ENCODE data around the gene PREB. TPM values are rescaled to one million over a fixed set of nuclear protein-coding genes. Genes with fewer than 3 reads are reported as not detected.

Gene PREB
- total RNA-seq, 1 experiment from 2014 or later = 65.7 TPM

GRCh38 chr2:27175330-27175729, 40.9 kb upstream of the PREB start:
- H3K4me1 ChIP-seq (ENCODE audit: low read length) = peaks cover 58% of the 10 kb centered on the region
- H3K27ac ChIP-seq (ENCODE audit: low read length) = no peak overlapping the region
- no peak overlapping the region for H2AFZ ChIP-seq (ENCODE audit: low read length)
- no peak overlapping the region for H3K4me2 ChIP-seq (ENCODE audit: low read depth, low read length, poor library complexity, severe bottlenecking)
- no peaks in the 10 kb centered on the region for H3K9me3 ChIP-seq (ENCODE audit: low read length)
- H3K27me3 ChIP-seq (ENCODE audit: low read length) = no peaks in the 10 kb centered on the region
- H4K20me1 ChIP-seq (ENCODE audit: insufficient read depth, low read depth, low read length) = no peaks in the 10 kb centered on the region
- no peak overlapping the region for H3K4me3 ChIP-seq (ENCODE audit: low read length)
- no peak for DNase-seq
- H3K79me2 ChIP-seq (ENCODE audit: low read length) = no peaks in the 10 kb centered on the region
- H3K36me3 ChIP-seq (ENCODE audit: insufficient read depth, low read length) = no peaks in the 10 kb centered on the region
- no peaks in the 10 kb centered on the region for H3K9me2 ChIP-seq (replicated peaks; ENCODE audit: insufficient read depth, low read length)
- H3K9ac ChIP-seq (ENCODE audit: low read length) = no peak overlapping the region

GRCh38 chr2:27174638-27175037, 40.2 kb upstream of the PREB start:
- no peaks in the 10 kb centered on the region for H3K9me3 ChIP-seq (ENCODE audit: low read length)
- no peaks in the 10 kb centered on the region for H3K36me3 ChIP-seq (ENCODE audit: insufficient read depth, low read length)
- H3K9me2 ChIP-seq (replicated peaks; ENCODE audit: insufficient read depth, low read length) = no peaks in the 10 kb centered on the region
- peak overlapping the region; percentile 16; the same call in 1 of the 2 replicates for H2AFZ ChIP-seq (ENCODE audit: low read length)
- no peaks in the 10 kb centered on the region for H4K20me1 ChIP-seq (ENCODE audit: insufficient read depth, low read depth, low read length)
- H3K4me1 ChIP-seq (ENCODE audit: low read length) = peaks cover 61% of the 10 kb centered on the region
- no peak for DNase-seq
- no peak overlapping the region for H3K4me3 ChIP-seq (ENCODE audit: low read length)
- no peaks in the 10 kb centered on the region for H3K79me2 ChIP-seq (ENCODE audit: low read length)
- no peak overlapping the region for H3K4me2 ChIP-seq (ENCODE audit: low read depth, low read length, poor library complexity, severe bottlenecking)
- no peaks in the 10 kb centered on the region for H3K27me3 ChIP-seq (ENCODE audit: low read length)
- H3K27ac ChIP-seq (ENCODE audit: low read length) = no peak overlapping the region
- no peak overlapping the region for H3K9ac ChIP-seq (ENCODE audit: low read length)

- Histone ChIP-seq H4K20me1 (ENCODE audit: insufficient read depth, low read depth, low read length) (no peaks in the 10 kb centered on the region), H3K9me2 (replicated peaks; ENCODE audit: insufficient read depth, low read length) (no peaks in the 10 kb centered on the region), H3K27ac (ENCODE audit: low read length) (no peak overlapping the region), H2AFZ (ENCODE audit: low read length) (no peak overlapping the region), H3K4me2 (ENCODE audit: low read depth, low read length, poor library complexity, severe bottlenecking) (no peak overlapping the region), H3K36me3 (ENCODE audit: insufficient read depth, low read length) (no peaks in the 10 kb centered on the region), H3K9ac (ENCODE audit: low read length) (no peak overlapping the region), H3K27me3 (ENCODE audit: low read length) (no peaks in the 10 kb centered on the region), H3K9me3 (ENCODE audit: low read length) (no peaks in the 10 kb centered on the region), H3K79me2 (ENCODE audit: low read length) (no peaks in the 10 kb centered on the region), H3K4me3 (ENCODE audit: low read length) (no peak overlapping the region), H3K4me1 (ENCODE audit: low read length) (peaks cover 40% of the 10 kb centered on the region)
- no peak for DNase-seq
These were observed 37.0 kb upstream of the PREB start for GRCh38 chr2:27171351-27171848.

GRCh38 chr2:27170581-27171337, 36.3 kb upstream of the PREB start:
- H3K4me3 ChIP-seq (ENCODE audit: low read length) = no peak overlapping the region
- no peak for DNase-seq
- H3K27ac ChIP-seq (ENCODE audit: low read length) = no peak overlapping the region
- peaks cover 34% of the 10 kb centered on the region for H3K4me1 ChIP-seq (ENCODE audit: low read length)
- peak overlapping the region; percentile 43 for H3K9ac ChIP-seq (ENCODE audit: low read length)
- H3K36me3 ChIP-seq (ENCODE audit: insufficient read depth, low read length) = no peaks in the 10 kb centered on the region
- no peaks in the 10 kb centered on the region for H3K9me2 ChIP-seq (replicated peaks; ENCODE audit: insufficient read depth, low read length)
- peak overlapping the region; percentile 55 for H3K4me2 ChIP-seq (ENCODE audit: low read depth, low read length, poor library complexity, severe bottlenecking)
- no peaks in the 10 kb centered on the region for H3K79me2 ChIP-seq (ENCODE audit: low read length)
- H3K27me3 ChIP-seq (ENCODE audit: low read length) = no peaks in the 10 kb centered on the region
- H4K20me1 ChIP-seq (ENCODE audit: insufficient read depth, low read depth, low read length) = no peaks in the 10 kb centered on the region
- no peaks in the 10 kb centered on the region for H3K9me3 ChIP-seq (ENCODE audit: low read length)
- no peak overlapping the region for H2AFZ ChIP-seq (ENCODE audit: low read length)

GRCh38 chr2:27164960-27165763, 30.7 kb upstream of the PREB start:
- H3K9me2 ChIP-seq (replicated peaks; ENCODE audit: insufficient read depth, low read length) = no peaks in the 10 kb centered on the region
- H3K79me2 ChIP-seq (ENCODE audit: low read length) = no peaks in the 10 kb centered on the region
- H3K4me2 ChIP-seq (ENCODE audit: low read depth, low read length, poor library complexity, severe bottlenecking) = peak overlapping the region; percentile 42
- peak overlapping the region; percentile 12; the same call in 1 of the 2 replicates for H3K9ac ChIP-seq (ENCODE audit: low read length)
- H3K27ac ChIP-seq (ENCODE audit: low read length) = no peak overlapping the region
- H3K36me3 ChIP-seq (ENCODE audit: insufficient read depth, low read length) = no peaks in the 10 kb centered on the region
- H3K9me3 ChIP-seq (ENCODE audit: low read length) = no peaks in the 10 kb centered on the region
- peak overlapping the region; percentile 8; the same call in 1 of the 2 replicates for H3K4me3 ChIP-seq (ENCODE audit: low read length)
- H3K4me1 ChIP-seq (ENCODE audit: low read length) = peaks cover 29% of the 10 kb centered on the region
- H4K20me1 ChIP-seq (ENCODE audit: insufficient read depth, low read depth, low read length) = no peaks in the 10 kb centered on the region
- no peaks in the 10 kb centered on the region for H3K27me3 ChIP-seq (ENCODE audit: low read length)
- H2AFZ ChIP-seq (ENCODE audit: low read length) = peak overlapping the region; percentile 68
- DNase-seq = no peak

- H3K9ac ChIP-seq (ENCODE audit: low read length) = no peak overlapping the region
- peaks cover 26% of the 10 kb centered on the region for H3K4me1 ChIP-seq (ENCODE audit: low read length)
- H3K4me2 ChIP-seq (ENCODE audit: low read depth, low read length, poor library complexity, severe bottlenecking) = no peak overlapping the region
These were observed 28.0 kb upstream of the PREB start for GRCh38 chr2:27162151-27163121.

GRCh38 chr2:27160191-27160590, 25.8 kb upstream of the PREB start:
- no peak overlapping the region for H2AFZ ChIP-seq (ENCODE audit: low read length)
- H3K4me2 ChIP-seq (ENCODE audit: low read depth, low read length, poor library complexity, severe bottlenecking) = no peak overlapping the region
- no peak for DNase-seq
- no peaks in the 10 kb centered on the region for H3K9me3 ChIP-seq (ENCODE audit: low read length)
- no peaks in the 10 kb centered on the region for H4K20me1 ChIP-seq (ENCODE audit: insufficient read depth, low read depth, low read length)
- H3K9me2 ChIP-seq (replicated peaks; ENCODE audit: insufficient read depth, low read length) = no peaks in the 10 kb centered on the region
- no peaks in the 10 kb centered on the region for H3K79me2 ChIP-seq (ENCODE audit: low read length)
- no peaks in the 10 kb centered on the region for H3K27me3 ChIP-seq (ENCODE audit: low read length)
- H3K9ac ChIP-seq (ENCODE audit: low read length) = no peak overlapping the region
- peaks cover 26% of the 10 kb centered on the region for H3K4me1 ChIP-seq (ENCODE audit: low read length)
- no peak overlapping the region for H3K4me3 ChIP-seq (ENCODE audit: low read length)
- H3K27ac ChIP-seq (ENCODE audit: low read length) = no peak overlapping the region
- H3K36me3 ChIP-seq (ENCODE audit: insufficient read depth, low read length) = no peaks in the 10 kb centered on the region

More at GRCh38 chr2:27162151-27163121, 28.0 kb upstream of the PREB start:
- Histone ChIP-seq H3K9me3 (ENCODE audit: low read length) (no peaks in the 10 kb centered on the region), H3K27ac (ENCODE audit: low read length) (no peak overlapping the region), H3K4me3 (ENCODE audit: low read length) (no peak overlapping the region), H2AFZ (ENCODE audit: low read length) (no peak overlapping the region), H3K79me2 (ENCODE audit: low read length) (no peaks in the 10 kb centered on the region), H3K27me3 (ENCODE audit: low read length) (no peaks in the 10 kb centered on the region), H3K36me3 (ENCODE audit: insufficient read depth, low read length) (no peaks in the 10 kb centered on the region), H3K9me2 (replicated peaks; ENCODE audit: insufficient read depth, low read length) (no peaks in the 10 kb centered on the region), H4K20me1 (ENCODE audit: insufficient read depth, low read depth, low read length) (no peaks in the 10 kb centered on the region)
- no peak for DNase-seq
